B cell (primary cell): ENCODE data around the gene CHCHD1. TPM values are rescaled to one million over a fixed set of nuclear protein-coding genes. Genes with fewer than 3 reads are reported as not detected.

Source experiments
- ATAC-seq: fragments of 200-7000 bp; cut with Tn5 transposase; one replicate; pipeline ENCODE4 v1.10.0; 2021; ENCODE audit warnings: low read depth, mild to moderate bottlenecking, moderate number of reproducible peaks, moderate library complexity
- CTCF ChIA-PET: fragments of 350-600 bp; sonication (Branson Sonifier 250); formaldehyde crosslinking; loops from one replicate; lab custom pipeline; 2021; ENCODE audit warnings: antibody characterized with exemption, inconsistent platforms; lab: Charles Lee
- POLR2A ChIA-PET: fragments of 350-600 bp; sonication (Branson Sonifier 250); formaldehyde crosslinking; loops from one replicate; lab custom pipeline; 2021; ENCODE audit warnings: antibody characterized with exemption; lab: Charles Lee
- DNase-seq: peaks from one replicate; pipeline ENCODE4 v3.0.0; 2013
- H2AFZ ChIP-seq: 2 replicates; pipeline ENCODE4 v1.6.1; 2012; ENCODE audit warnings: mild to moderate bottlenecking, low read depth, low read length; ENCODE audit not compliant: insufficient read depth, poor library complexity, severe bottlenecking
- H3K27ac ChIP-seq, 2 donors: 1 replicate in 1 of 2; 2 replicates in 1 of 2; pipeline ENCODE4 v1.5.1; 2012 to 2013; ENCODE audit warnings: low read length in 2 of 2, mild to moderate bottlenecking in 2 of 2, moderate library complexity in 1 of 2
- H3K27me3 ChIP-seq, 4 experiments: fragments of 200-600 bp in 1 of 4; sonication (generic) in 1 of 4; replicated peaks in 1 of 4; 1 replicate in 2 of 4; 2 replicates in 2 of 4; pipeline versions ENCODE4 v1.6.1 to v1.7.0; 2013 to 2016; ENCODE audit warnings: low read length in 3 of 4, mild to moderate bottlenecking in 2 of 4, mixed read lengths in 1 of 4, moderate library complexity in 1 of 4; ENCODE audit not compliant: insufficient read depth in 4 of 4, control insufficient read depth in 3 of 4; ENCODE audit errors: control extremely low read depth in 1 of 4
- H3K36me3 ChIP-seq, 2 experiments: replicated peaks in 1 of 2; 1 replicate in 1 of 2; 2 replicates in 1 of 2; pipeline versions ENCODE4 v1.6.1 to v1.7.1; 2013; ENCODE audit warnings: low read length in 1 of 2; ENCODE audit not compliant: insufficient read depth in 2 of 2, control insufficient read depth in 1 of 2; ENCODE audit errors: control extremely low read depth in 1 of 2, extremely low read depth in 1 of 2
- H3K4me1 ChIP-seq, 2 donors: fragments of 200-600 bp in 1 of 2; sonication (generic) in 1 of 2; 1 replicate in 1 of 2; 2 replicates in 1 of 2; pipeline versions ENCODE4 v1.5.1 to v1.6.1; 2013 to 2017; ENCODE audit warnings: low read length in 2 of 2; ENCODE audit not compliant: control insufficient read depth in 2 of 2, insufficient read depth in 2 of 2
- H3K4me2 ChIP-seq: replicated peaks from 2 replicates; pipeline ENCODE3; 2012; ENCODE audit warnings: mild to moderate bottlenecking, low read depth, low read length; ENCODE audit not compliant: poor library complexity, severe bottlenecking
- H3K4me3 ChIP-seq, 5 experiments: fragments of 200-600 bp in 1 of 5; sonication (generic) in 1 of 5; 1 replicate in 3 of 5; 2 replicates in 2 of 5; pipeline versions ENCODE4 v1.5.1 to v1.7.0; 2011 to 2016; ENCODE audit warnings: low read length in 4 of 5, mild to moderate bottlenecking in 4 of 5, low read depth in 2 of 5, control low read depth in 1 of 5, moderate library complexity in 1 of 5; ENCODE audit not compliant: insufficient read depth in 1 of 5; ENCODE audit errors: control extremely low read depth in 1 of 5, extremely low read depth in 1 of 5
- H3K79me2 ChIP-seq: fragments of 200-600 bp; sonication (generic); one replicate; pipeline ENCODE4 v1.6.0; 2016; ENCODE audit warnings: low read length; ENCODE audit not compliant: control insufficient read depth, insufficient read depth
- H3K9ac ChIP-seq: fragments of 200-600 bp; sonication (generic); 2 replicates; pipeline ENCODE4 v1.6.1; 2017; ENCODE audit warnings: mild to moderate bottlenecking, low read length, moderate library complexity
- H3K9me3 ChIP-seq, 3 donors: one replicate each; pipeline versions ENCODE4 v1.6.1 to v1.7.1; 2013; ENCODE audit warnings: low read length in 2 of 3; ENCODE audit not compliant: control insufficient read depth in 2 of 3, insufficient read depth in 1 of 3; ENCODE audit errors: control extremely low read depth in 1 of 3
- H4K20me1 ChIP-seq: 2 replicates; pipeline ENCODE4 v1.6.0; 2012; ENCODE audit warnings: mild to moderate bottlenecking, low read length; ENCODE audit not compliant: insufficient read depth, control insufficient read depth, poor library complexity, severe bottlenecking
- H3K27ac Mint-ChIP-seq: one replicate; pipeline ENCODE4 v1.8.0; 2021; ENCODE audit warnings: mixed read lengths
- H3K27me3 Mint-ChIP-seq: one replicate; pipeline ENCODE4 v1.8.0; 2021; ENCODE audit warnings: mixed read lengths
- H3K4me1 Mint-ChIP-seq: one replicate; pipeline ENCODE4 v1.8.0; 2021; ENCODE audit warnings: mixed read lengths
- H3K4me3 Mint-ChIP-seq: one replicate; pipeline ENCODE4 v1.8.0; 2021; ENCODE audit warnings: mixed read lengths
- H3K9me3 Mint-ChIP-seq: one replicate; pipeline ENCODE4 v1.8.0; 2022; ENCODE audit warnings: mixed read lengths; ENCODE audit not compliant: insufficient read depth
- EZH2 ChIP-seq: IDR thresholded peaks from 2 replicates; pipeline ENCODE4 v1.6.1; 2012; ENCODE audit warnings: borderline replicate concordance, low read depth, mild to moderate bottlenecking, moderate library complexity, low read length; ENCODE audit not compliant: insufficient read depth, poor library complexity, severe bottlenecking
- WGBS: methylation state at CpG from one replicate; pipeline ENCODE4 v1.1.5; 2013; ENCODE audit warnings: missing lambda C conversion rate; ENCODE audit not compliant: insufficient coverage; 5-methylcytosine and 5-hydroxymethylcytosine counted together
- intact Hi-C: fragments of 100-400 bp; cut with micrococcal nuclease; formaldehyde crosslinking; loops from one replicate; pipeline ENCODE4 v1.10.0; 2022
- polyA plus RNA-seq: library from polyadenylated mRNA; depleted of rRNA; stranded (reverse); fragments of >200 nt; gene quantifications from 2 replicates; pipeline ENCODE4 v1.2.3, GENCODE V29; 2012
- total RNA-seq, 2 donors: library from RNA; stranded (reverse); fragments of 120-200 nt in 1 of 2; gene quantifications; 1 replicate in 1 of 2; 2 replicates in 1 of 2; pipeline versions ENCODE4 v1.2.3 to v1.2.4, GENCODE V29; 2013 to 2022
- TF ChIP-seq, protein P1 (sequence below): fragments of 200-600 bp; IDR thresholded peaks from one replicate; pipeline ENCODE4 v1.8.0; 2022; ENCODE audit warnings: antibody characterized with exemption, mild to moderate bottlenecking

CHCHD1 gene
- total and polyA plus RNA-seq, 2 donors (not counting 1 experiment from before 2014, with no cell fraction given), result 11.9 to 14.7 TPM

DNA sequence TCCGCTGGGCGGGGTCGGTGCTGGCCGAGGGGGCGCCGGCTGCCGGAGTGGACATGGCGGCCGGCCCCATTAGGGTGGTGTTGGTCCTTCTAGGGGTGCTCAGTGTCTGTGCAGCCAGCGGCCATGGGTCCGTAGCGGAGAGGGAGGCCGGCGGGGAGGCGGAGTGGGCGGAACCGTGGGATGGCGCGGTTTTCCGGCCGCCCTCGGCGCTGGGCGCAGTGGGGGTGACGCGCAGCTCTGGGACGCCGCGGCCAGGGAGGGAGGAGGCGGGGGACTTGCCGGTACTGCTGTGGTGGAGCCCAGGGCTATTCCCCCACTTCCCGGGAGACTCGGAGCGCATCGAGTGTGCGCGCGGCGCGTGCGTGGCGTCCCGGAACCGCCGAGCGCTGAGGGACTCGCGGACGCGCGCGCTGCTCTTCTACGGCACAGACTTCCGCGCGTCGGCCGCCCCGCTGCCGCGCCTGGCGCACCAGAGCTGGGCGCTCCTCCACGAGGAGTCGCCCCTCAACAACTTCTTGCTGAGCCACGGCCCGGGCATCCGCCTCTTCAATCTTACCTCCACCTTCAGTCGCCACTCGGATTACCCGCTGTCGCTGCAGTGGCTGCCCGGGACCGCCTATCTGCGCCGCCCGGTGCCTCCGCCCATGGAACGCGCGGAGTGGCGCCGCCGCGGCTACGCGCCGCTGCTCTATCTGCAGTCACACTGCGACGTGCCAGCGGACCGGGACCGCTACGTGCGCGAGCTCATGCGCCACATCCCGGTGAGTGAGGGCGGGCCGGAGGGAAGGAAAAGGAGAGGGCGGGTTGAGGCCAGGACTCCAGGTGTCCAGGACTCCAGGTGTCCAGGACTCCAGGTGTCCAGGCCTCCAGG is 9.3 kb upstream of the CHCHD1 start:
- H3K4me3 Mint-ChIP-seq, result peak overlapping the region; percentile 97
- ATAC-seq (peak; percentile 66), DNase-seq (peak; percentile 91)
- ChIA-PET CTCF (interaction anchor here (1.0 to 3.3 kb wide), 10 partner anchors 10 to 168 kb away, joined by 3 to 35 read pairs (median 4); partner anchors contain the start of genes CHCHD1 and ZSWIM8), POLR2A (interaction anchor here (0.6 to 2.7 kb wide), 11 partner anchors 9 to 1452 kb away, joined by 3 to 24 read pairs (median 6); partner anchors contain the start of genes CHCHD1, SEC24C and ZSWIM8)
- peak overlapping the region; percentile 95 for H2AFZ ChIP-seq
- peak overlapping the region; percentile 85 to 93 for H3K27ac ChIP-seq
- no peaks in the 10 kb centered on the region for H3K27me3 Mint-ChIP-seq
- peaks cover 63% of the 10 kb centered on the region for H3K4me1 Mint-ChIP-seq
- no peaks in the 10 kb centered on the region for H4K20me1 ChIP-seq
- peaks cover 2 to 50% of the 10 kb centered on the region in 2 experiments for H3K36me3 ChIP-seq
- intact Hi-C loops, result loop anchor here (1.0 to 5.0 kb wide), 8 partner anchors 9 to 225 kb away; partner anchors contain the start of genes NDST2, SEC24C, VCL and ZSWIM8
- peak overlapping the region; percentile 90 for H3K9ac ChIP-seq
- H3K9me3 Mint-ChIP-seq, result no peaks in the 10 kb centered on the region
- under 1% methylated on average over 99 of the region's 101 CpGs for WGBS
- TF ChIP-seq, protein P1, sequence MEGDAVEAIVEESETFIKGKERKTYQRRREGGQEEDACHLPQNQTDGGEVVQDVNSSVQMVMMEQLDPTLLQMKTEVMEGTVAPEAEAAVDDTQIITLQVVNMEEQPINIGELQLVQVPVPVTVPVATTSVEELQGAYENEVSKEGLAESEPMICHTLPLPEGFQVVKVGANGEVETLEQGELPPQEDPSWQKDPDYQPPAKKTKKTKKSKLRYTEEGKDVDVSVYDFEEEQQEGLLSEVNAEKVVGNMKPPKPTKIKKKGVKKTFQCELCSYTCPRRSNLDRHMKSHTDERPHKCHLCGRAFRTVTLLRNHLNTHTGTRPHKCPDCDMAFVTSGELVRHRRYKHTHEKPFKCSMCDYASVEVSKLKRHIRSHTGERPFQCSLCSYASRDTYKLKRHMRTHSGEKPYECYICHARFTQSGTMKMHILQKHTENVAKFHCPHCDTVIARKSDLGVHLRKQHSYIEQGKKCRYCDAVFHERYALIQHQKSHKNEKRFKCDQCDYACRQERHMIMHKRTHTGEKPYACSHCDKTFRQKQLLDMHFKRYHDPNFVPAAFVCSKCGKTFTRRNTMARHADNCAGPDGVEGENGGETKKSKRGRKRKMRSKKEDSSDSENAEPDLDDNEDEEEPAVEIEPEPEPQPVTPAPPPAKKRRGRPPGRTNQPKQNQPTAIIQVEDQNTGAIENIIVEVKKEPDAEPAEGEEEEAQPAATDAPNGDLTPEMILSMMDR, result no peak
- TF ChIP-seq EZH2, result no peak
- H3K4me2 ChIP-seq, result peak overlapping the region; percentile 84
- H3K4me3 ChIP-seq, result peak overlapping the region; percentile 66 to 94 (median 89)
- H3K4me1 ChIP-seq, result peaks cover 30 to 47% of the 10 kb centered on the region in 2 donors
- peaks cover 41% of the 10 kb centered on the region for H3K79me2 ChIP-seq
- H3K9me3 ChIP-seq, result no peaks in the 10 kb centered on the region
- peak overlapping the region; percentile 98 for H3K27ac Mint-ChIP-seq
- no peaks in the 10 kb centered on the region for H3K27me3 ChIP-seq
